ENCODE data around the gene PTCD2. TPM values are rescaled to one million over a fixed set of nuclear protein-coding genes. Genes with fewer than 3 reads are reported as not detected.

Gene PTCD2
- total and polyA plus RNA-seq, 2 of the 8 experiments (the other 6 are each of a cell fraction or from before 2014, with no cell fraction given): 7.3 to 15.4 TPM

DNA sequence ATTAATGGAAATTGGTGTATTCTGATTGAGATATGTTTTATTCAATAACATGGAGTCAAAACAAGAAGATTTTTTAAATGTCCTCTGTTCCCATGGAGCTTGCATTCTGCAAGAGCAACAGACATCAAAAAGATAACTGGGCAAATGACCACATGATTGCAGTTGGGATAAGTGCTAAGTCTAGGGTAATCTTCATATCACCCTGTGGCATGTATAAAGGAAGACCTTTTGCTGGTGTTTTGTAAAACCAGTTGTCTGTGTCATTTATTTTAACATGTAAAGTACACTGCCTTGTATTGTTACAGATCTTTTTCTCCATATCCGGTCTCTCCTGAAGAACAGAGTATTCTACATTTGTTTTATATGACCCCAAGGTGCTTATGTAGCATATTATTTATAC lies 44.0 kb downstream of the PTCD2 start:
- Histone ChIP-seq H3K79me1 (ENCODE audit: low read depth, low read length) (no peaks in the 10 kb centered on the region), H4K5ac (ENCODE audit: insufficient read length, low read depth, low read length) (no peak overlapping the region), H3K56ac (replicated peaks; ENCODE audit: insufficient read length, low read depth, low read length) (no peak overlapping the region), H3K4me1 (replicated peaks in 1 of 4; ENCODE audit: control insufficient read depth in 3 of 4, insufficient read depth in 4 of 4, low read length in 3 of 4) (peaks cover 0 to 6% (median 4%) of the 10 kb centered on the region in 4 experiments; a peak in 4 of 7 replicates), H3K4me2 (ENCODE audit: insufficient read depth in 1 of 2, low read depth in 2 of 2, low read length in 2 of 2) (no peak overlapping the region), H3K9me3 (ENCODE audit: insufficient read depth in 2 of 2, low read depth in 1 of 2, low read length in 1 of 2) (no peaks in the 10 kb centered on the region), H4K8ac (ENCODE audit: extremely low read depth, insufficient read depth, low read length) (no peak overlapping the region), H3K27me3 (replicated peaks in 1 of 4; ENCODE audit: control insufficient read depth in 3 of 4, extremely low read depth in 1 of 4, insufficient read depth in 3 of 4, low read length in 3 of 4) (no peaks in the 10 kb centered on the region), H3K23me2 (ENCODE audit: low read depth, low read length) (no peaks in the 10 kb centered on the region), H3K4ac (replicated peaks; ENCODE audit: insufficient read length, low read depth, low read length) (no peak overlapping the region), H3K18ac (ENCODE audit: extremely low read depth, low read length) (no peak overlapping the region), H2AK5ac (ENCODE audit: low read depth, low read length) (no peak overlapping the region), H2BK5ac (ENCODE audit: low read depth, low read length) (no peak overlapping the region), H3K14ac (ENCODE audit: insufficient read length) (no peak overlapping the region), H4K91ac (replicated peaks; ENCODE audit: insufficient read length, low read length) (no peak overlapping the region), H3K36me3 (ENCODE audit: control insufficient read depth in 2 of 4, insufficient read depth in 4 of 4, low read length in 3 of 4) (peaks cover 0 to 16% (median 7%) of the 10 kb centered on the region in 4 experiments; a peak in 5 of 8 replicates), H2BK120ac (replicated peaks; ENCODE audit: low read depth, low read length) (no peak overlapping the region), H3K23ac (ENCODE audit: insufficient read length) (no peak overlapping the region), H3K4me3 (ENCODE audit: extremely low read depth in 1 of 4, insufficient read depth in 2 of 4, low read depth in 3 of 4, low read length in 4 of 4) (no peak overlapping the region), H3K9ac (replicated peaks in 1 of 4; ENCODE audit: extremely low read depth in 1 of 4, low read depth in 3 of 4, low read length in 3 of 4) (no peak overlapping the region), H2AFZ (ENCODE audit: low read length) (no peak overlapping the region), H2BK12ac (ENCODE audit: low read depth, low read length) (no peak overlapping the region), H3K79me2 (ENCODE audit: control insufficient read depth in 1 of 2, insufficient read depth in 2 of 2, low read length in 2 of 2) (no peaks in the 10 kb centered on the region), H4K20me1 (replicated peaks in 1 of 2; ENCODE audit: control insufficient read depth in 1 of 2, insufficient read depth in 2 of 2, low read length in 2 of 2) (no peaks in the 10 kb centered on the region), H2BK20ac (ENCODE audit: low read length) (no peak overlapping the region), H3K27ac (ENCODE audit: low read depth, low read length) (no peak overlapping the region), H2BK15ac (ENCODE audit: low read length) (no peak overlapping the region)
- 86% methylated on average over 1 of the region's 1 CpG; no CpG with 5 or more reads in 1 of the 2 experiments for WGBS, 2 experiments (ENCODE audit: extremely low coverage in 1 of 2, insufficient coverage in 1 of 2, insufficient read length in 1 of 2, insufficient replicate concordance in 2 of 2, low coverage in 1 of 2, low lambda C conversion rate in 2 of 2, missing lambda C conversion rate in 1 of 2)
- ChIA-PET POLR2A (ENCODE audit: partially characterized antibody) (interaction anchor here (1.0 to 2.0 kb wide), 3 partner anchors 10 to 44 kb away, joined by 3 to 6 read pairs (median 3); partner anchors contain the start of genes MRPS27 and PTCD2), CTCF (ENCODE audit: partially characterized antibody) (interaction anchor here (0.6 to 5.0 kb wide), 3 partner anchors 9 to 39 kb away, joined by 3 to 38 read pairs (median 3); no protein-coding TSS in a partner anchor)
- no peak for TF ChIP-seq SIN3A (conservative IDR thresholded peaks at IDR 0.05 in 1 of 2, IDR thresholded peaks at IDR 0.05 in 1 of 2; ENCODE audit: low read depth in 1 of 2, low read length in 2 of 2)
- no peak for TF ChIP-seq YY1 (IDR thresholded peaks at IDR 0.05; ENCODE audit: low read depth, low read length)
- TF ChIP-seq SUZ12 (IDR thresholded peaks at IDR 0.05; ENCODE audit: low read length): no peak
- TF ChIP-seq GABPA (IDR thresholded peaks at IDR 0.05; ENCODE audit: borderline replicate concordance, insufficient read depth, low read length): no peak
- no peak for TF ChIP-seq RAD21 (IDR thresholded peaks at IDR 0.05 in 1 of 2, conservative IDR thresholded peaks at IDR 0.05 in 1 of 2; ENCODE audit: low read depth in 2 of 2, low read length in 2 of 2)
- FAIRE-seq: no peak
- DNase-seq (ENCODE audit: low read depth in 1 of 2, low spot score in 2 of 2): no peak

Measured in H1 (cell line).